ENCODE measurements around the gene WWP2.
A peak's percentile ranks its signal among the peaks of the same experiment; 100 is the strongest.

The WWP2 gene

DNA sequence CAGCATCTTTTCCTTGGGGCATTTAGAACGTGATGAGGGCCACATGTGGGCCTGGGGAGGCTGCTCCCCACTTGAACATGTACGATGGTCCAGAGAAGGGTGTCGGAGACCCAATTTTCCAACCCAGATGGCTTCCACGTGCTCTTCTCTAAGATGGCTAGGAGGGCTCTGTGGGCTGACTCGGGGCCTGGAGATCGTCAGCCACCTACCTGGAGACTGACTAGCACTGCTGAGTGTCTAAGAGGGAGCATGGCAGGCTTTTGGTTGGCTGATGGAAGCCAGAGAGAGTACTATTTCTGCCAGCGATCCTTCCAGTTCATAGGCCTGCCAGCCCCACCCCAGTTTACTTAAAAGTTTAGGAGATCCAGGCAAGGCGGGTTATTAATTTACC, 128.8 kb downstream of the WWP2 start:
- DNase-seq = no peak

DNA sequence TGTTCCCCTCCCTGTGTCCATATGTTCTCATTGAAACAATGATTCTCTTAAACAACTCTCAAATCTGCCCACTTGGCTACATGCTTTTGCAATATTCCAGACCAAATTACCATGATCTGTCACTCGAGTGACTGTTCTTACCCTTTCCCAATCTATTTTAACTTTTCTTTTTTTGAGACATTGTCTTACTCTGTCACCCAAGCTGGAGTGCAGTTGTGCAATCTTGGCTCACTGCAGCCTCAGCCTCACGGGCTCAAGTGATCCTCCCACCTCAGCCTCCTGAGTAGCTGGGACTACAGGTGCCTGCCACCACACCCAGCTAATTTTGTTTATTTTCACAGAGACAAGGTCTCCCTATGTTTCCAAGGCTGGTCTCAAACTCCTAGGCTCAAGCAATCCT, 130.2 kb downstream of the WWP2 start:
- DNase-seq = no peak

DNA sequence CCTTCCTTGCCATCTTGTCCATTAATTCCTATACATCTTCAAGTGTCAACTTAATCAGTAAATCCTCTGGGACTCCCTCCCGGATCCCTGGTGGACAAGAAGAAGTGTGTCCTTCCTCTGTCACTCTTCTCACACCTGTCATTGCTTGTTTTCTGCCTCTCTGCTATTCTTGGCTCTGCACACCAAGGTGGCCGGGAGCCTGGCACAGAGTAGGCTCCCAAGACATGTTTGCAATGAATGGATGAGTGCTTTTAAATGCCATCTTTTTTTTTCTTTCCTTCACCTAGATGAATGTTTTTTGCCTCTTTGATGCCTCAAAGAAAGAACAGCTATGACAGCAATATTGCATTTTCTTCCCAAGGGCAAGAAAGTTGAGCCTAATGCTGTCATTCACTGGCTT, 131.0 kb downstream of the WWP2 start:
- DNase-seq = no peak

DNA sequence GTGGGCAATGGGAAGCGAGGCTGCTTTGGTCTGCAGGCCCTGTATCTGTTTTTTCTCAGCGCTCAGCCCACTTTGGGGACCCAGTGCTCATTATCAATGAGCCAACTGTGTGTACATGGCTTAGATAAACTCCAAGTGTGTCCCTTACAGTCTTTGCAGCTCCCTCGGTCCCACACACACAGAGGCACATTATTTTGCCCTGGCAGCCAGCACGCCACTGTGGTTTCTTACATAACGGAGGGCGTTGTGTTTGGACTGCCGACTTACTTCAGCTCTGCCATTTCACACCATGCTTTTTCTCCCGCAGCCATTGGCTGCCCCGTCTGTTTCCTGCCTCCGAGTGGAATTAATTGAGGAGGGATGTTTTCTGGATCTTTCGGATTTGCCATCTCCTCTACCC, 132.5 kb downstream of the WWP2 start:
- peak; percentile 76 for DNase-seq

DNA sequence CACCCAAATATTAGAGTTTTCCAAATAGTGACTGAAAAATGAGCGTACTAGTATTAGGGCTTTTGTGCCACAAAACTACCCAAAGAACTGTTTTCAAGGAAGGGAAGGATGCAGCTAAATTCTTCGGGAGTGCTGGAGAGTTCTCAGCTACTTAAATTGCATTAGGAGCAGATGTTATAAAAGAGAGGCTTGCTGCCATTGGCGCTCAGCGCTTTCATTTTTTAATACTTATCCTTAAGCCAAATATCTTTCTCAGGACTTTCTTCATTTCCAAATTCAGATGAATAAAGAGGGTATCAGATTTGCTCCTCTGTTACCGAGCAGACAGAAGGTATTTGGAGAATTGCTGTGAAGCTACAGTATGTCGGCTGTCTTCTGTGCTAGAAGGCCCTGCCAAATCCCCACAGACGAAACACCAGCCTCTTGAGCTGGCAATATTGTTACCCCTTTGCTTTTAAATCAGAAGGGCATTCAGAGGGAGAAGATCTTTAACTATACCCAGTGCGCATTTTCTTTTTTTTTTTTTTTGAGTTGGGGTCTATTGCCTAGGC, 141.8 kb downstream of the WWP2 start:
- no peak for DNase-seq

DNA sequence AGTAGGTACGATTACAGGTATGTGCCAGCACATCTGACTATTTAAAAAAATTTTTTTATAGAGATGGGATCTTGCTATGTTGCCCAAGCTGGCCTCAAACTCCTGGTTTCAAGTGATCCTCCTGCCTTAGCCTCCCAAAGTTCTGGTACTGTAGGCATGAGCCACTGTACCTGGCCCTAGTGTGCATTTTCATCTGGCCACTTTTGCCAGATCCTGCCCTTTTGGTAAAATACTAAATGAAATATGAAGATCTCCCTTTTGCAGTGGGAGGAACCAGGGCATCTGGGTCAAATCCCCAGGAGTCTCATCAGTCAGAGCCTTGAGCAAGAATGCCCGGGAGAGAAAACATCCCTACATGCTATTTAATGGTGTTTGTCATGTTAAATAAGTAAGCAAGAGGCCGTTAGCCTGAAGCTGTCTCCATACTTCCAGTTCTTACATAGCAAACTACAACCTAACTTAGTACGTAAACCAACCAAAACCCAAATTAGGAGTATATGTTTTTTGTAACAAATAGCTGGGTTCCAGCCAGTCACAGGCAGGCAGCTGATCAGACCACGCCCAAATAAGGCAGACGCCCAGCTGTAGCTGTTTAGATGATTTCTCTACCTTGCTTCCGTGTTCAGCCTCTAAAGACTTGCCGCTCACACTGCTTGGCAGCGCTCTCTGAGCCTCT, 142.5 kb downstream of the WWP2 start:
- no peak for DNase-seq

DNA sequence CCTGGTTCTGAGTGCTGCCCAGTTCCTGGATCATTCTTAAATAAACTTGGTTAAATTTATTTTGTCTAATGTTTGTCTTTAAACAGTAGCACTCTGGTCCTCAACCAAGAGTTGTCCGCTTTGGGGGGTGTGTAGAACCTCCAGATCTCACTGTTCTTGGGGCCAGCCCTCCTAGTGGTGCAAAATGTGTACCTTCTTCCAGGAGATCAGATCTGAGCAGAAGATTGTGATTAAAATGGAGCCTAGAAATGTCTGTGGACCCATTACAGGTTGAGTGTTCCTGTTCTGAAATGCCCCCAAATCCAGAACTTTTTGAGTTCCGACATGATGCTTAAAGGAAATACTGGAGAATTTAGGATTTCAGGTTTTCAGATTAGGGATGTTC, 143.0 kb downstream of the WWP2 start:
- no peak for DNase-seq

DNA sequence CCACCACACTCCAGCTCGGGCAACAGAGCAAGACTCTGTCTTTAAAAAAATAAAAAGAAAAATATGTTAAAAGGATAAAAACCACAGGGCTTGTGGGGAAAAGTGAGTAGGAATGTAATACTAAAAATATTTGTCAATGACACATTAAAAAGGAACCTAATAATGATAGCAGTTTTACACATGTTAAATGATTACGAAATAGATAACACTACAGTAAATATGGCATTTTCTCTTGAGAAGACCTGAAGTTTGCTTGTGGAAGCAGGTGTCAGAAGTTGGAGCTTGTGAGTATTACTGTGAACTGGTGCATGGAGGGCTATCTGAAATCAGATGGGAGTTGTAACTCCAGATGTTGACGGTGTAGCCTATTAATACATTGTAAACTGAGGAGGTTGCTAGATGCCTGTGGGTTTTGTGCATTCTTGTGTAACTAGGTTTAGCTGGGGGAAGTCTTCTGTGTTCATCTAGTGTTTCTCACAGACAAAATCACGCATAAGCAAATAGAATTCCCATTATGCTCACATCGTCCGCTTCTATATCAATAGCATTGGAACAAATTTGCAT, 144.8 kb downstream of the WWP2 start:
- DNase-seq = no peak

DNA sequence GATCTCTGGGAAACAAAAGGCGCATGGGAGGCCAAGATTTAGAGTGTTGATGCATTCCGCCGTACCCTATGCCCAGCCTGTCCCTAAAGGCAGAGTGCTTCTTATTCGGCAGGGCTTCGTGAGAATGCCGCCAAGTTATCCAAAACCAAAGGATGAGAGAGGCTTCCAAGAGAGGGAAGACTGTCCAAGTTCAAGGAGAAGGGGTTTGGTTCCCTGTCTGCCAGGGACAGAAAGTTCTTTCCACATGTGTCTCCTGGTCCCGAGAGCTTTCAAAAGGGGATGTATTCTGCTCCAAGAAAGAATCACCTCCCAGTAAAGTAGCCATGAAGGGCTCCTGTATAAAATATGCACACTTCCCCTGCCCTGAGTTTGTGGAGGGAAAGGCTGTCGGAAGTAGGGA, 146.9 kb downstream of the WWP2 start:
- DNase-seq = no peak

DNA sequence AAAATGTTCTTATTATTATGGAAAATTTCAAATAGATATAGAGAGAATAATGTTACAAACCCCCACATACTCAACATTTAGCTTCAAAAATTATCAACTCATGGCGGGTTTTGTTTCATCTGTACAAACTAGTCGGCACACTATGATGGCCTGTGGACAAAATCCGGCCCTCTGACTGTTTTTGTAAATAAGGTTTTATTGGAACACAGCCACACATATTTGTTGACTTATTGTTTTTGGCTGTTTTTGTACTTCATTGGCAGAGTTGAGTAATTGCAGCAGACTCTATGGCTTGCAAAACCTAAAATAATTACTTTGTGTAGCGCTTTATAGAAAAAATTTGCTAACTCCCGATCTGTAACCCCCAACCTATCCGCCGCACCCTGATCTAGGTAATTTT, 147.6 kb downstream of the WWP2 start:
- DNase-seq = no peak

DNA sequence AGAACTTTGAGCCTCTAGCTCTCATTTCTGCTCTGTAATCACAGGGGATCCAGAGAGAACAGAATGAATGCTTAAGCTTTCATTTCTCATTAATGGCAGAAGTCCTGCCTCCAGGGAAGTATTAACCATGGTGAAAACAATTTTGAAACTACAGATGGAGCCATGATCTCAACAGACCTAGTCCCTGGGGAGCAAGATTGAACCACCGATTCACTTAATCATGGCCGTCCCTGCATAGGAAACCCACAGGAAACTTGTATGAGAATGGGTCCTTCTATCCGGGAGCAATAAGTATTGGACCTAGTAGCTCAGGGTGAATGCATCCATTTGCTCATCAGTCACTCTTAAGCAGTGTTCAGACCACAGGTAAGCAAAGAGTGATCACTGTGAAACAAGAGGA, 148.8 kb downstream of the WWP2 start:
- DNase-seq = no peak

DNA sequence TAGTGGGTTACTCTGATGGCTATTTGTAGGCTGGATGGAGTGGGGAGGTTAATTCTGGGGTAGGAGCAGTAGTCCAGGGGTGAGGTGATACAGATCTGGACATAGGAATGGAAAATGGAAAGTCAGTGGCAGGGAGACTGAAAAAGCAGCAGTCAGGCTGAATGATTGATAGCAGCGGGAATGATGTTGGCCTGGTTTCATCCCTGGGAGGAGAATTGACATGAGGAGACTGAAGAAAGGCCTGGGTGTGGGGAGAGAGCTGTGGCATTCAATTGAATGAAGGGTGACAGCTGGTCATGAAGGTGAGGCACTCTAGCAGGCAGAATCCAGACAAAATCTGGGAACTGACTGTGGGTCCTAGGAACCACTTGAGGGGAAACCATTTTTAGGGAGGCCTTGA, 154.3 kb downstream of the WWP2 start:
- no peak for DNase-seq

DNA sequence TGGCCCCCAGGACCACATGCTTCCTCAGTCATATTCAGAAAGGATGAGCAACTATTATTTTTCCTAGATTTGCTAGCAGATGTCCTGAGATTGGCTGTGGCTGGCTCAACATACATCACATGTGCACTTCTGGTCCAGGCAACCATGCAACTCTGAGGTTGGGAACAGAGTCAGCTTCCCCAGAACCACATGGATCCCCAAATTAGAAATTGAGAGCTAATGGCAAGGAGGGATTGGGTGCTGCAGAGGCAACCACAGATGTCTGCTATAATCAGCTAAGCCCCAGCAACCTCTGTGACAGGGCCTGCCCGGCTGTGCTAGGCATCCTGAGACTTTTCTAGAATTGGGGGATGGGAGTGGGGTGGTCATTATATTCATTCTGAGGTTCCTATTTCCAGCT, 155.2 kb downstream of the WWP2 start:
- DNase-seq = no peak

DNA sequence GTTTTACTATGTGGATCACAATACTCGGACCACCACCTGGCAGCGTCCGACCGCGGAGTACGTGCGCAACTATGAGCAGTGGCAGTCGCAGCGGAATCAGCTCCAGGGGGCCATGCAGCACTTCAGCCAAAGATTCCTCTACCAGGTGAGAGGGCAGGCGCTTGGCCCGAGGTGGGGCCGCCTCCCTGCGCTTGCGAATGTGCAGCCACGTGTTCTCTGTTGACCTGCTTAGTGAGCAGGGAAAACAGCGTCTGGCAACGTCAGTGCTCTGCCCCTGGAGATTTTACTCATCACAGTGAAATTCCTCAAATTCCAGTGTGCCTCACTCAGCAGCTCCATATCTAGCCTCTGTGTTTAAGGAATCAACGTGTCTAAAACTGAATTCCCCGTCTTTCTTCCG, 155.6 kb downstream of the WWP2 start:
- DNase-seq = no peak

DNA sequence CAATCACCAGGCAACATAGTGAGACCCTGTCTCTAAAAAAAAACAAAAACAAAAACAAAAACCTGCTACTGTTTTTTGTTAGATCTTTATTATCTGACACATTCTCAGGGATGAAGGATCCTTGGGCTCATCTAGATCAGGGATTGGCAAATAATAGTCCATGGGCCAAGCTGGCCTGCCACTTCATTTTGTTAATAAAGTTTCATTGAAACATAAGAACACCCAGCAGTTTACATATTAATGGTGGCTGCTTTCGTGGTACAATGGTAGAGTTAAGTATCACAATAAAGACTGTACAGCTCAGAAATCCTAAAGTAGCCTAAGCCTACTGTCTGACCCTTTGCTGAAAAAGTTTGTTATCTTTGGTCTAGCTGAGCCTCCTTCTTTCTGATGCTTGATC, 156.1 kb downstream of the WWP2 start:
- DNase-seq = no peak

DNA sequence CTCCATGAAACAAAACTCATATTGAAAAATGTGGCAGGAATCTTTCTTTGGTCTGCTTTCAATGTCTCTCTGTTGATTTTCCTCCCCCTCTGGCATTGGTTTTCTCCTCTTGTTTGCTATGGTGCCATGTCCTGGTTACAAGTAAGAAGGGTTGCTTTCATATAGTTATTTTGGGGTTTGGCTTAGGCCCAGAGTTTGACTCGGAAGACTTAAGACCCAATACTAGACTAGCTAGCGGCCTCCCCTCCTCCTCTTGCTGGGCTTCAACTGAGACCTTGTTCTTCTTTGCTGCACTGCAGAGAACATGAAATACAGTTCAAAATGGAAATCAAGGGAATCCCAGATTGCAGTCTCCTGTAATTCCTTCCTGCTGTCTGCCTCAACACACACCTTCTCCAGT, 159.0 kb downstream of the WWP2 start:
- DNase-seq = peak; percentile 59

DNA sequence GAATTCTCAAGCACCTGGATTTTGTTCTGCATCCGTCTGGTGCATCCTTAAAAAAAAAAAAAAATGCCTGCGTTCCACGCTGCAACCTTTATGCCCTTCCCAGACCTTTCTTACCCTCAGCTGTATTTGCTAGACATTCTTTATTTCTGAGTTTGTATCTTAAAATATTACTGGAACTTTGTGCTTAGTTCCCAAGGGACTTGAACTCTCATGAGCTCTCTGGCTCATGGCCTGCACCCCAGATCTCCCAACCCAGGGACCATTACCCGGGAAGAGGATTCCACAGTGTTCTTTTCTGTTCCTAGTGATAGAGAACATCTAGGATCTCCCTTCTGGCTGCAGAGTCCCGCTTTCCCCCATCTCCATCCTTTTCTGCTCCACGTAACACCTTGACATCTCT, 160.1 kb downstream of the WWP2 start:
- no peak for DNase-seq

DNA sequence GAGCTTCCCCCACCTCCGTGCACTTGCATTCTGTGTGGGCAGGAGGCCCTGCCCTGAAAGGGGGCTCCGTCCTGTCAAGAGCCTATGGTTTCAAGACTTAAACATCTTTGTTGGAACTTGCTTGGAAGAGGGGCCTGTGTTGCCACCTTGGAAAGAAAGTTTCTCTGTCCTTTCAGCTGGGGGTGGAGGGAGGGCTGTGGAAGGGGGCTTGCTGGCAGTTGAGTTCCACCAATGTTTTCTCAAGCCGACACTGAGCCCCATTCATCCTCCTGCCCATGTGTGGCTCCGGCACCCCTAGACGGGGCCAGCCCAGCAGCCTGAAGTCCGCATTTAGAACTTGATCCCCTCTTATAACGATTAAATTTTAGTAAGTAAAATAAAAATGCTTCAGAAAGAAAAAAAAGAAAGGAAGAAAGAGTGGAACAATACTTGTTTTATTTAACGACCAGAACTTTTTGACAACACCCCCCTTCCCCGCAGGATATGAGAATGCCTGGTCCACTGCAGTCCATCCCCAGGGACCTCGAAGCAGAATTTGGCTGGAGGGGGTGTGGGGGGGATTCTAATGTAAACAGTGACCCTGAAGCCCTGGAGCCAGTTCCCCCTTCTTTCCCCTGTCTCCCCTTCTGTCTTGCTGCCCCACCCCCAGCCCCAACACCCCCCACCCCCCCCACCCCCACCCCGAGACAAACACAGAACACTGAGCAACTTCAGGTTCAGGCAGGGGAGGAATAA, 162.1 kb downstream of the WWP2 start:
- peak; percentile 69 for DNase-seq

DNA sequence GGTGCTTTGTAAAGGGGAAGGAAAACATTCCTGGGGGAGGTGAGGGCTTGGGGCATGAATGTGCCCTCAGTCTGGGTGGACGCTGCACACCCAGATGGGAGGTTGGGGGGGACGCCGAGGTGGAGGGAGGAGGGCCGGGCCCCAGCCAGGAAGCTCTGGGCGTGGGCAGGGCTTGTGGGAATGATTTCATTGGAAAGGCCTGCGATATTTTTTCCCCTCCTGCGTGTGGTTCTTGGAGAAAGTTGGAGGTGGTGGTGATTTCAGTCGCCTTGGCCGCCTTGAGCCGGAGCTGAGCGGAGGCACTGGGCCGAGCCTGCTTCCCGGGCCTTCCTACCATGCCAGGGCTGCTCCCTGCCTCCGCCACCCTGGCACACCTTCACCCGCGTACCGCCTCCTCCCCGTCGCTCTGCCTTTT, 162.7 kb downstream of the WWP2 start:
- peak; percentile 92 for DNase-seq

DNA sequence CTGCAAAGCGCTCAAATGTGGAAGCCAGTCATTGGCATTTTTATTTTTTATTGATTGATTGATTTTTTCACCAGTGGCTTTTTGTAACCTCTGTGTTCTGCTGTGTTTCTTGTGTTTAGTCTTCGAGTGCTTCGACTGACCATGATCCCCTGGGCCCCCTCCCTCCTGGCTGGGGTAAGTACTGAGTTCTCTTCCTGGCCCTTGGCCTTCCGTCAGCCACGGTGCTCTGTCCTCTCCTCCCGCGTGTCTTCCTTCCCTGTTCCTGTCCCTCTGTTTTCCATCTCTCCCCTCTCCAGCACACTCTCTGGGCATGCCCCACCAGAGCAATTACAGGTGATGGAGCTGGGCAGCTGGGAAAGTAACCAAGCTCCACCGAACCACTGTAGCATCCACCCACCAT, 163.2 kb downstream of the WWP2 start:
- DNase-seq = no peak

DNA sequence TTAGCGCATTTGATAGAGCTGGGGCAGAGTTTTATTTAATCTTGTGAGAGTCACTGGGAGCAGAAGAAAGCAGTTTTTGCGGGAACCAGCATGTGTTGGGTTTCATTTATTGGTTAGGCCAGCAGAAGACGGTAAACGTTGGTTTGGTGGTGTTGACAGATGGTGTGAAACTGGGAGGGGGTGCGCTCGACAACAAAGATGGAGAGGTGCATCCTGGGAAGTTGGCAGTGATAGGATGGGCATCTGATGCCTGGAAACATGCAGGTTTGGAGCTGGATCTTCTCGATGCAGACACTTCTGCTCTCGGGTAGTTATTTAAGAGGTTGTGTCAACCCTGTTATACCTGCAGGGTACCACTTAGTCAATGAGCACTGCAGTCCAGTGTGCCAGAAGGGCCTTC, 164.1 kb downstream of the WWP2 start:
- no peak for DNase-seq

DNA sequence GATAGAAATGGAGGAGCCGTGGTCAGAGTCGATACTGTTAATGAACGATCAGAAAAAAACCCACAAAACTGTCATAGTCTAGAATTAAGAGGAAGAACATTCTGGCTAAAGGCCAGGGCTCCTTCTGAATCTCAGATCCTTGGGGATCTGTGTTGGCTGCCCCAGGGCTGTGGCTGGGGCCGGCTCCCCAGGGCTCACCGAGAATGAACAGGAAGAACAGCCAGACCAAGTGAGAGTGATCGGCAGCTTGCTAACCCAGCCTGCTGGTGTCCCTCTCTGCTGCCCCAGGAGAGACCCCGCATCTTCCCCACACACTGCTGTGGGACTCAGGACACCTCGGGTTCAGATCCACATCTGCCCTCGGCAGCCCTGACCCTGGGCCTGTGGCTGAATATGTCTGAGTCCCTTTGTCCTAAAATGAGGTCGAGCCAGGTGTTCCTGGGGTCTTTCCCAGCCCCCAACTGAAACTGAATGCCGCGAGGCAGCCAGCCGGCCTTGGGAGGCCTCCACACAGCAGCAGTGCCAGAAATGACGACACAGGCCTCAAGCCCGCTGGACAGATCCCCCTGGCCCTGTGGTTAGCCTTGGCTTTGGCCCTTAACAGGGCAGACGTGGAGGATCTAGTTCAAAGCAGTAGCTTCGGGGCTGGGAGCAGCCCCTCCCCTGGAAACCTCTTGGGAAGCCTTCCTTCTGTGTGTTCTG, 165.1 kb downstream of the WWP2 start:
- peak; percentile 82 for DNase-seq

DNA sequence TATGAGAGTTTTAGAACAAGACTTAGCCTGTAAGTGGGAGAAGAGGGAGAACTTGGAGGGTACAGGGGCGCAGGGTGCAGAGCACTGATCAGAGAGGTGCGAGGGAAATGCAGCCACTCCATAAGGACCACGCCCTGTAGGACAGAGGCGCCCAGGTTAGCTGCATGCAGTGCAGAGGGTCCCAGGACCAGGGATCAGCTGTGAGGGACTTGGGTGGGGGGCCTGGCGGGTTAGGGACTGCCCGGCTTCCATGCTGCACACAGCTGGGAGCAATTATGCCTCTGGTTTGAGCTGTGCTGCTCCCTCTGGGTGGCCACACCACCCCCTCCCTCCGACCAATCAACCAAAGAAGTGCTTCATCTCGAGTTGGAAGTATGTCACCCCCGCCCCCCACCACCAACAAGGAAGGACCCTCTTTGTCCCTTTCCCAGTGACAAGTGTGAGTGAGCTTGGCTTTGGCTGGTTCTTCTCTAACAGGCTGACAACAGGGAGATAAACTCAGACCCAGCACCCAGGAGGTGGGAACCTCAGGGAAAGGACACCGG, 166.8 kb downstream of the WWP2 start:
- DNase-seq = peak; percentile 43

Measured in left hindlimb (tissue), 1 donor.